BLaER1 (cell line): ENCODE measurements around the gene SLC25A6.
"Not testable (repeated sequence)": the region's sequence is repeated elsewhere in the genome, so short reads cannot be mapped to it uniquely, and the experiment has no call there.

Source experiments
- H3K27ac ChIP-seq: shearing (Covaris generic); formaldehyde crosslinking; 2 replicates; pipeline ENCODE4 v1.8.1; 2022
- H3K27me3 ChIP-seq: shearing (Covaris generic); formaldehyde crosslinking; 2 replicates; pipeline ENCODE4 v1.8.1; 2022
- H3K36me3 ChIP-seq: shearing (Covaris generic); formaldehyde crosslinking; 2 replicates; pipeline ENCODE4 v1.8.1; 2022
- H3K4me1 ChIP-seq: shearing (Covaris generic); formaldehyde crosslinking; 2 replicates; pipeline ENCODE4 v1.8.1; 2022
- H3K4me2 ChIP-seq: shearing (Covaris generic); formaldehyde crosslinking; 2 replicates; pipeline ENCODE4 v1.8.1; 2022
- H3K4me3 ChIP-seq: shearing (Covaris generic); formaldehyde crosslinking; 2 replicates; pipeline ENCODE4 v1.8.1; 2022
- H3K9ac ChIP-seq: shearing (Covaris generic); formaldehyde crosslinking; 2 replicates; pipeline ENCODE4 v1.8.1; 2022
- H3K9me3 ChIP-seq: shearing (Covaris generic); formaldehyde crosslinking; 2 replicates; pipeline ENCODE4 v1.8.1; 2022
- H4K20me1 ChIP-seq: shearing (Covaris generic); formaldehyde crosslinking; 2 replicates; pipeline ENCODE4 v1.8.1; 2022
- Cebpa-rat ChIP-seq: shearing (Covaris generic); IDR thresholded peaks from 2 replicates; pipeline ENCODE4 v1.8.1; 2022

SLC25A6 gene

GRCh38 chrX:1391707-1392375, at the start of gene SLC25A6:
Gene SLC25A6, minus strand, starts transcription at chrX:1392113. Its CDS starts 104 bp downstream, at chrX:1392009.
- Histone ChIP-seq H4K20me1 (peaks cover 60% of the 10 kb centered on the region), H3K4me3 (peak within 1 kb of the TSS; percentile 91), H3K9me3 (no peaks in the 10 kb centered on the region), H3K27me3 (no peaks in the 10 kb centered on the region), H3K9ac (peak within 1 kb of the TSS; percentile 99), H3K36me3 (peaks cover 67% of the 10 kb centered on the region), H3K27ac (peak within 1 kb of the TSS; percentile 99), H3K4me2 (peak within 1 kb of the TSS; percentile 96), H3K4me1 (peaks cover 61% of the 10 kb centered on the region)
- TF ChIP-seq Cebpa-rat: no peak

GRCh38 chrX:1440506-1440905, 48.6 kb upstream of the SLC25A6 start:
- H3K27me3 ChIP-seq: no peaks in the 10 kb centered on the region
- H4K20me1 ChIP-seq: peaks cover 9% of the 10 kb centered on the region; the same call in 1 of the 2 replicates
- no peak overlapping the region for H3K27ac ChIP-seq
- H3K4me1 ChIP-seq: no peaks in the 10 kb centered on the region
- TF ChIP-seq Cebpa-rat: no peak
- no peak overlapping the region for H3K4me2 ChIP-seq
- no peak overlapping the region for H3K9ac ChIP-seq
- H3K4me3 ChIP-seq: no peak overlapping the region
- H3K36me3 ChIP-seq: peaks cover 94% of the 10 kb centered on the region
- peaks cover 74% of the 10 kb centered on the region for H3K9me3 ChIP-seq

DNA sequence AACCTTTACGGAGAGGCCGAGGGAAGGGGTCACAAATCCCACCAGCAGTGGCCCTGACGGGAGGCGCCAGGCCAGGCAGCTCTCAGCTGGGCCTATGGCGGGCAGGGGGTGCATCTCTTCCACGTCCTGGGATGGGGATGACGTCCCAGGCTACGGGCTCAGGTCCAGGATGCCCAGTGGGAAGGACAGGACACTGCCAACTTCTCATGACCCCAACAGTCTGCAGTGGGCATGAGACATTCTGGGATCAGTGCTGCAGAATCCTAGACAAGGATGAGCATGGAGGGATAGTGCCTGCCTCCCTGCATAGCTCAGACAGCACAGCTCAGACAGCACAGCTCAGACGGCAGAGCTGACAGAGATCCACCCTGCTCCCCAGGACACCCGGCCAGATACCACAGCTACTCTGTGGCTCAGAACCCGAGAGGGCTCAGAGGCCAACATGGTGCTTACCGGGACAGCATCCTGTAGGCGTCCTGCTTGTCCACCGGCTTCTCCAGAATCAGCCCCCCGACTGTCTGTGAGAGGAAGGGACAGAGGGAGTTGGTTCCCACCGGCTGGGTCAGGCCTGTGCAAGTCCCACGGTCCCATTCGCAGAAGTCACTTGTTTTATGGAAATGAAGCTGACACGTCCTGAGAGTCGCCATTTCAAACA, 43.5 kb upstream of the SLC25A6 start:
- no peaks in the 10 kb centered on the region for H3K27me3 ChIP-seq
- H3K27ac ChIP-seq: no peak overlapping the region
- peaks cover 88% of the 10 kb centered on the region for H3K36me3 ChIP-seq
- no peaks in the 10 kb centered on the region for H3K4me1 ChIP-seq
- no peaks in the 10 kb centered on the region for H4K20me1 ChIP-seq
- H3K9ac ChIP-seq: no peak overlapping the region
- H3K4me2 ChIP-seq: no peak overlapping the region
- TF ChIP-seq Cebpa-rat: no peak
- H3K4me3 ChIP-seq: no peak overlapping the region
- peaks cover 35% of the 10 kb centered on the region for H3K9me3 ChIP-seq

DNA sequence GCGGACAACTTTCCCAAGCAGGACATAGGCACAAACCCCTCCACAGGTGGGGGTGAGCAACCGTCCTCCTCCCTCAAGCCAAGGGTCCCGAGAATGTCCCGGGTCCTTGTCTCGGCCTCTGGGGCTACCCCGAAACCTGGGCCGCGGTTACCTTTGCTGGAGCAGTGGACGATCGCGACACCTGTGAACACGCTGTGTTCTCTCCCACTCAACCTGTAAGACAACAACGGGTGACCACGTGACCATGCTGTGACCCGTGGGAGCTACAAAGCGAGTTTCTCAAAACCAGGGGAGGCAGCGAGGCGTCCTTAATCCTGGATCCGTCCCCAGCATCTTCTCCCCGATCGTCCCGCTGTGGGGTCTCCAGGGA, 42.9 kb upstream of the SLC25A6 start:
- no peak overlapping the region for H3K9ac ChIP-seq
- TF ChIP-seq Cebpa-rat: no peak
- no peak overlapping the region for H3K4me3 ChIP-seq
- no peaks in the 10 kb centered on the region for H3K27me3 ChIP-seq
- H3K9me3 ChIP-seq: peaks cover 30% of the 10 kb centered on the region
- H4K20me1 ChIP-seq: no peaks in the 10 kb centered on the region
- H3K4me1 ChIP-seq: no peaks in the 10 kb centered on the region
- peaks cover 88% of the 10 kb centered on the region for H3K36me3 ChIP-seq
- H3K4me2 ChIP-seq: no peak overlapping the region
- no peak overlapping the region for H3K27ac ChIP-seq

DNA sequence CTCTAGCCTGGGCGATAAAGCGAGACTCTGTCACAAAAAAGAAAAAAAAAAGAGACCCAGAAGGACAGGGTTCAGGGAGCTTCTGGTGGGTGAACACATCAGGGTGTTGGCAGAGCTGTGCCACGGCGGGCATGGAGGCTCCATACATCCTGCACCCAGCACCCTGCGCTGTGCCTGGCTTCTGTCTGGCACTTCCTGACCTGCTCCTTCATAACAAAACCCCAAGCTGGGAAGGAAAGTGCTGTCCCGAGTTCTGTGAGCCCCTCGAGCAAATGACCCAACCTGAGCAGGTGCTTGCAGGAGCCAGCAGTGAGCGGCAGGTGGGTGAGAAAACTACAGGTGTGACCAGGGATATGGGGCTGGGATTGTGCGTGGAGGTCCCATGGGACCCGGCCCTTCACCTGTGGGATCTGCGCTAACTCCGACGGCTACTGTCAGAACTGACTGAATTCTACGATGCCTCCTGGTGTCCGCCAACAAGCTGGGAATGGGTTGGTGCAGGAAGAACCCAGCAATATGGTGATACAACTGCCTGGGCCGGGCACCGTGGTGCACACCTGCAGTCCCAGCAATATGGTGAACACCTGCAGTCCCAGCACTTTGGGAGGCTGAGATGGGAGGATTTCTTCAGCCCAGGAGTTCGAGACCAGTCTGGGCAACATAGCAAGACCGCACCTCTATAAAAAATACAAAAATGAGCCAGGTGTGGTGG, 41.9 kb upstream of the SLC25A6 start:
- no peak for TF ChIP-seq Cebpa-rat
- H3K36me3 ChIP-seq: peaks cover 81% of the 10 kb centered on the region
- H3K4me1 ChIP-seq: no peaks in the 10 kb centered on the region
- no peak overlapping the region for H3K4me2 ChIP-seq
- peaks cover 20% of the 10 kb centered on the region for H3K9me3 ChIP-seq
- no peaks in the 10 kb centered on the region for H4K20me1 ChIP-seq
- H3K27ac ChIP-seq: no peak overlapping the region
- H3K9ac ChIP-seq: no peak overlapping the region
- H3K4me3 ChIP-seq: no peak overlapping the region
- H3K27me3 ChIP-seq: no peaks in the 10 kb centered on the region

DNA sequence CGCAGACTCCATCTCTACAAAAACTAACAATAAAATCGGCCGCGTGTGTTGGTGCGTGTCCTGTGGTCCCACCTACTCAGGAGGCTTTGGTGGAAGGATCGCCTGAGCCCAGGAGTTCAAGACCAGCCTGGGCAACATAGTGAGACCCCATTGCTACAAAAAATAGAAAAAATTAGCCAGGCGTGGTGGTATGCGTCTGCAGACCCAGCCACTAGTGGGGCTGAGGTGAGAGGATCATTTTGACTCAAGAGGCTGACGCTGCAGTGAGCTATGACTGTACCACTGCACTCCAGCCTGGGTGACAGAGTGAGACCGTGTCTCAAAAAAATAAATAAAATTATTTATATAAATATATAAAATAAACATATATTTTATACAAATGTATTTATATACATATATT, 38.5 kb upstream of the SLC25A6 start:
- H3K4me2 ChIP-seq: no peak overlapping the region
- H3K9me3 ChIP-seq: peaks cover 7% of the 10 kb centered on the region
- H3K27me3 ChIP-seq: no peaks in the 10 kb centered on the region
- H3K4me1 ChIP-seq: no peaks in the 10 kb centered on the region
- no peaks in the 10 kb centered on the region for H4K20me1 ChIP-seq
- peaks cover 77% of the 10 kb centered on the region for H3K36me3 ChIP-seq
- TF ChIP-seq Cebpa-rat: no peak
- H3K9ac ChIP-seq: no peak overlapping the region
- H3K4me3 ChIP-seq: no peak overlapping the region
- H3K27ac ChIP-seq: no peak overlapping the region

- no peak overlapping the region for H3K4me3 ChIP-seq
- H3K27ac ChIP-seq: no peak overlapping the region
- H3K36me3 ChIP-seq: peaks cover 70% of the 10 kb centered on the region
- no peaks in the 10 kb centered on the region for H4K20me1 ChIP-seq
- no peak for TF ChIP-seq Cebpa-rat
- no peak overlapping the region for H3K9ac ChIP-seq
- peaks cover 29% of the 10 kb centered on the region for H3K9me3 ChIP-seq
- no peak overlapping the region for H3K4me2 ChIP-seq
- no peaks in the 10 kb centered on the region for H3K4me1 ChIP-seq
- H3K27me3 ChIP-seq: no peaks in the 10 kb centered on the region
Measured at GRCh38 chrX:1427756-1428155, 35.8 kb upstream of the SLC25A6 start.

DNA sequence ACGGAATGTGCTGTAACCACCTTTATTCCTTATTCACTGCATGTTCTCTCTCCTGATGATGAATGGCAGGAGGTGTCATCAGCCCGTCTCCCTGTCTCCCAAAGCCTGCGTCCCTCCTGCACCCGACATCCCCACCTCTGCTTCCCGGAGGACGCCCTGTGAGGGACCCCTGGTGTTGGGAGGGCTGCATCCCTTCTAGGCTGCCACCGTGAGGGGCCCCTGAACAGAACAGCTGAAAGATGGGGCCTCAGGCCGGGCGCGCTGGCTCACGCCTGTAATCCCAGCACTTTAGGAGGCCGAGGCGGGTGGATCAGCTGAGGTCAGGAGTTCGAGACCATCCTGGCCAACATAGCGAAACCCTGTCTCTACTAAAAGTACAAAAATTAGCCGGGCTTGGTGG, 34.4 kb upstream of the SLC25A6 start:
- not testable (repeated sequence) for H3K27me3 ChIP-seq, H3K9ac ChIP-seq, H3K4me2 ChIP-seq, H4K20me1 ChIP-seq, H3K4me3 ChIP-seq, H3K4me1 ChIP-seq, H3K27ac ChIP-seq
- Histone ChIP-seq H3K9me3 (peaks cover 44% of the 10 kb centered on the region), H3K36me3 (peaks cover 73% of the 10 kb centered on the region)

DNA sequence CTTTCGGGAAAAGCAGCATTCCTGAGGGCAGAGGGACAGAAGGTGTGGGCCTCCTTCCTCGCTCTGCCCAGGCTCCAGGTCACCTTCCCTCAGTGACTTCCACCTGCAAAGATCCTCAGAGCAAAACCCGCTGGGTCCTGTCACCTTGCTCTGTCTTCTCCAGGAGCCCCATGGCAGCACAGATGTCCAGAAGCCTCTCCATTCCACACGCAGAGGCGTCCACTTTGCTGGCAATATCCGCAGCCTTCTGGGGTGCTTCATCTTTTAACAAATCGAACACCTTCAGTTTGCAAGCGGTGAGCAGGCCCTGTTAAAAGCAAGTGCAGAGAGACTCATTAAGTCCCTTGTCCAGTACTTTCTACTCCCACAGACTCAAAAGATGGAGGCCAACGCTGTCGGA, 33.5 kb upstream of the SLC25A6 start:
- Histone ChIP-seq H3K4me1 (peaks cover 3% of the 10 kb centered on the region; the same call in 1 of the 2 replicates), H3K27me3 (no peaks in the 10 kb centered on the region), H3K27ac (no peak overlapping the region), H4K20me1 (no peaks in the 10 kb centered on the region), H3K4me3 (no peak overlapping the region), H3K9ac (no peak overlapping the region), H3K9me3 (peaks cover 46% of the 10 kb centered on the region), H3K4me2 (no peak overlapping the region), H3K36me3 (peaks cover 80% of the 10 kb centered on the region)
- TF ChIP-seq Cebpa-rat: no peak
